HG03521 (cell line): ENCODE measurements around the gene TRIM54.
"Not testable (repeated sequence)": the region's sequence is repeated elsewhere in the genome, so short reads cannot be mapped to it uniquely, and the experiment has no call there.

Experiments used
- ATAC-seq: cut with Tn5 transposase; IDR thresholded peaks from one replicate; pipeline ENCODE4 v1.9.1; 2021; ENCODE audit warnings: mild to moderate bottlenecking, moderate library complexity; ENCODE audit not compliant: unreplicated experiment

TRIM54 gene

GRCh38 chr2:27309651-27310050 lies 27.4 kb downstream of the TRIM54 start:
- ATAC-seq = no peak

- no peak for ATAC-seq
Measured at GRCh38 chr2:27312152-27312551, 29.9 kb downstream of the TRIM54 start.

GRCh38 chr2:27313882-27314645 lies 31.8 kb downstream of the TRIM54 start:
- no peak for ATAC-seq

- ATAC-seq = no peak
Measured at GRCh38 chr2:27314709-27315108, 32.5 kb downstream of the TRIM54 start.

- ATAC-seq = no peak
Measured at GRCh38 chr2:27315122-27315521, 32.9 kb downstream of the TRIM54 start.

- ATAC-seq = no peak
Measured at GRCh38 chr2:27316655-27317412, 34.6 kb downstream of the TRIM54 start.

- not testable (repeated sequence) for ATAC-seq
Measured at GRCh38 chr2:27319839-27320238, 37.6 kb downstream of the TRIM54 start.

GRCh38 chr2:27320958-27321543 lies 38.8 kb downstream of the TRIM54 start:
- ATAC-seq = no peak

GRCh38 chr2:27322301-27322765 lies 40.1 kb downstream of the TRIM54 start:
- ATAC-seq = no peak

GRCh38 chr2:27322766-27323595 lies 40.8 kb downstream of the TRIM54 start, which contains the start of gene MPV17:
TSS of gene MPV17 (minus strand) at chr2:27323097. CDS start at chr2:27322517, 580 bp downstream.
- peak; percentile 80 for ATAC-seq

GRCh38 chr2:27323596-27324285 lies 41.5 kb downstream of the TRIM54 start:
- no peak for ATAC-seq

- ATAC-seq = no peak
Measured at GRCh38 chr2:27324720-27325119, 42.5 kb downstream of the TRIM54 start.

- no peak for ATAC-seq
Measured at GRCh38 chr2:27335311-27335710, 53.1 kb downstream of the TRIM54 start.

GRCh38 chr2:27336173-27336572 lies 53.9 kb downstream of the TRIM54 start:
- ATAC-seq = no peak

GRCh38 chr2:27347641-27348040 lies 65.4 kb downstream of the TRIM54 start:
- no peak for ATAC-seq

- ATAC-seq = no peak
Measured at GRCh38 chr2:27350106-27350693, 68.0 kb downstream of the TRIM54 start.

- no peak for ATAC-seq
Measured at GRCh38 chr2:27351802-27352598, 69.8 kb downstream of the TRIM54 start.

GRCh38 chr2:27353386-27353761 lies 71.1 kb downstream of the TRIM54 start:
- ATAC-seq = not testable (repeated sequence)
